ENCODE measurements around the gene EHBP1L1.
"Not testable (repeated sequence)": the region's sequence is repeated elsewhere in the genome, so short reads cannot be mapped to it uniquely, and the experiment has no call there.

The EHBP1L1 gene

GRCh38 chr11:65560555-65561418, 15.1 kb upstream of the EHBP1L1 start:
- DNase-seq = no peak

GRCh38 chr11:65562020-65562419, 13.8 kb upstream of the EHBP1L1 start:
- no peak for DNase-seq

GRCh38 chr11:65562788-65563187, 13.1 kb upstream of the EHBP1L1 start:
- DNase-seq = no peak

GRCh38 chr11:65563601-65564000, 12.3 kb upstream of the EHBP1L1 start:
- DNase-seq = no peak

- DNase-seq = not testable (repeated sequence)
Observed at GRCh38 chr11:65564879-65565559, 10.8 kb upstream of the EHBP1L1 start.

- DNase-seq = no peak
Observed at GRCh38 chr11:65565624-65566453, 10.0 kb upstream of the EHBP1L1 start.

- DNase-seq = no peak
Observed at GRCh38 chr11:65569164-65569972, 6.5 kb upstream of the EHBP1L1 start.

- DNase-seq = peak; percentile 98
Observed at GRCh38 chr11:65569973-65570918, 5.6 kb upstream of the EHBP1L1 start, which contains the start of gene ZNRD2. Gene ZNRD2, plus strand, starts transcription at chr11:65570477. Its CDS starts 15 bp downstream, at chr11:65570492.

- DNase-seq = no peak
Observed at GRCh38 chr11:65571420-65571819, 4.4 kb upstream of the EHBP1L1 start.

- no peak for DNase-seq
Observed at GRCh38 chr11:65571940-65572339, 3.9 kb upstream of the EHBP1L1 start.

GRCh38 chr11:65572356-65573051, 3.3 kb upstream of the EHBP1L1 start, which contains the start of gene FAM89B:
Gene FAM89B, plus strand, starts transcription at chr11:65572538. Its CDS starts 132 bp downstream, at chr11:65572670.
- peak; percentile 92 for DNase-seq

GRCh38 chr11:65573391-65574079, 2.3 kb upstream of the EHBP1L1 start:
- no peak for DNase-seq

- peak; percentile 94 for DNase-seq
Observed at GRCh38 chr11:65574109-65574810, 1.6 kb upstream of the EHBP1L1 start.

- no peak for DNase-seq
Observed at GRCh38 chr11:65574811-65575567, 864 bp upstream of the EHBP1L1 start.

GRCh38 chr11:65576232-65576866, 496 bp downstream of the EHBP1L1 start:
- DNase-seq = no peak

- DNase-seq = no peak
Observed at GRCh38 chr11:65576867-65577755, 1.3 kb downstream of the EHBP1L1 start.

- DNase-seq = no peak
Observed at GRCh38 chr11:65577756-65578109, 1.9 kb downstream of the EHBP1L1 start.

Data from activated CD8-positive, alpha-beta memory T cell treated with anti-CD3 and anti-CD28 coated beads for 24 hours (primary cell).